Jurkat, Clone E6-1 (cell line): ENCODE data around the gene PLAAT2. TPM values are rescaled to one million over a fixed set of nuclear protein-coding genes. Genes with fewer than 3 reads are reported as not detected.
A peak's percentile ranks its signal among the peaks of the same experiment; 100 is the strongest.
"Not testable (repeated sequence)": the region's sequence is repeated elsewhere in the genome, so short reads cannot be mapped to it uniquely, and the experiment has no call there.

ENCODE experiments used
- DNase-seq: peaks from one replicate; pipeline ENCODE4 v3.0.0-alpha.2; 2011; ENCODE audit warnings: low read depth, low spot score
- H3K4me3 ChIP-seq: 2 replicates; pipeline ENCODE4 v1.5.1; 2011; ENCODE audit warnings: mild to moderate bottlenecking, low read length, control low read depth, moderate library complexity
- polyA plus RNA-seq: library from polyadenylated mRNA; unstranded; fragments of >200 nt; gene quantifications from one replicate; pipeline ENCODE4 v1.2.1, GENCODE V29; 2012; ENCODE audit warnings: missing spikeins; ENCODE audit not compliant: insufficient read length, insufficient read depth

The PLAAT2 gene
- not detected for polyA plus RNA-seq

DNA sequence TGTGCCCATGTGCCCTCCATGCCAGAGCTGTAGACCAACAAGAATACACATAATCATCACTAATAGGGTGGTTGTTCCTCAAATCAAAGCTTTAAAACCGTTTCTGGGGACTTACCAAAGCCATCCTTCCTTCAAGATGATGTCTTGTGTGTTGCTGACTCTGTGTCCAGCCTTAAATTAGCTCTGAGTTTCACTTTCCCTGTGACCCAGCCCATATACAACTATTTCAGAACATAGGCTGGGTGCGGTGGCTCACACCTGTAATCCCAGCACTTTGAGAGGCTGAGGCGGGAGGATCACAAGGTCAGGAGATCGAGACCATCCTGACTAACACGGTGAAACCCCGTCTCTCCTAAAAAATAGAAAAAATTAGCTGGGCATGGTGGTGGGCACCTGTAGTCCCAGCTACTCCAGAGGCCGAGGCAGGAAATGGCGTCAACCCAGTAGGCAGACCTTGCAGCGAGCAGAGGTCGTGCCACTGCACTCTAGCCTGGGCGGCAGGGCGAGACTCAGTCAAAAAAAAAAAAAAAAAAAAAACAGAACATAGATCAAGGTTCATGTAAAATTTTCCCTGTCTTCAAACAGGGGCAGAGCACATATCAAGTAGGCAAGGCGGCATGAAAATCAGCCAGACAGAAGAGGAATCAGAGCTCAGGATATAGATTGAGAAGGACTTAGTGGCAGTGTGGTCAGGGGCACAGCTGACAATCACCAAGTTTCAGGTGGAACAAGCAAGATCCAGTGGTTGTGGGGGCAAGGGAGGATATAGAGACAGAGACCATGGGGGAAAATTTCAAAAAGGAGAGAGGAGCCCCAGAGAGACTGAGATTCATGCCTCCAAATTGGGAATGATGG, at the start of gene PLAAT2:
Gene PLAAT2, minus strand, starts transcription at position 179 of the 855 bp plus-strand sequence. Its CDS starts 55 bp downstream, at position 124.
- DNase-seq, result no peak
- no peak within 1 kb of the TSS for H3K4me3 ChIP-seq

DNA sequence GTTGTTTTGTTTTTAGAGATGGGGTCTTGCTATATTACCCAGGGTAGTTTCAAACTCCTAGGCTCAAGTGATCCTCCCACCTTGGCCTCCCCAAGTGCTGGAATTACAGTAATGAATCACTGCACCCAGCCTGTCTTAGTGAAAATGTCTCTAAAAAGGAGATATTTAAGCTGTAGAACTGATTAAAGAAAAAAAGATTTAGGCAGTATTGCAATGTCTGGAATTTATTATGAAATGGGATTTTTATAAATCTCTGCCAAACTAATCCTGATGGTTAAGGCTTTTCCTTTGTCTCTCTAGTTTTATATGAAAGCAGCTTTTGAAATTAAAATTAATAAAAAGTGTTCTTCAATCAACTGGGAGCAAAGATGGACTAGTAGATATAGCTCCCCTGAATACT, 49.0 kb upstream of the PLAAT2 start:
- H3K4me3 ChIP-seq, result no peak overlapping the region
- no peak for DNase-seq

DNA sequence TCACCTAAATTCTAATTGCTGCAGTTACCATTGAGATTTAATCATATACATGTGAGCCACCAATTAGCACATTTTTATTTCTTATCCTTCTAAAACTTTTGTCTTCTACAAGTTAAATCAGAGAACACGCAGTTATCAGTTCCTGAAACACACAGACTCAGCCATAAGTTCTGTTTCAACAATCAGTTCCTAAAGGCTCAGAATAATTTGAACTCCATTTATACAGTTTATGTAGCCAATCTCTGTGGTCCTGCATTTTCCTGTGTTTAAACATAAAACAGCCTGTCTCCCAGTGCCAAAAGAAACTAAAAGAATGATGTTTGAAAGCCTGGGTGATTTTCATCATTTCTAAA, 48.2 kb upstream of the PLAAT2 start:
- no peak overlapping the region for H3K4me3 ChIP-seq
- DNase-seq, result no peak

DNA sequence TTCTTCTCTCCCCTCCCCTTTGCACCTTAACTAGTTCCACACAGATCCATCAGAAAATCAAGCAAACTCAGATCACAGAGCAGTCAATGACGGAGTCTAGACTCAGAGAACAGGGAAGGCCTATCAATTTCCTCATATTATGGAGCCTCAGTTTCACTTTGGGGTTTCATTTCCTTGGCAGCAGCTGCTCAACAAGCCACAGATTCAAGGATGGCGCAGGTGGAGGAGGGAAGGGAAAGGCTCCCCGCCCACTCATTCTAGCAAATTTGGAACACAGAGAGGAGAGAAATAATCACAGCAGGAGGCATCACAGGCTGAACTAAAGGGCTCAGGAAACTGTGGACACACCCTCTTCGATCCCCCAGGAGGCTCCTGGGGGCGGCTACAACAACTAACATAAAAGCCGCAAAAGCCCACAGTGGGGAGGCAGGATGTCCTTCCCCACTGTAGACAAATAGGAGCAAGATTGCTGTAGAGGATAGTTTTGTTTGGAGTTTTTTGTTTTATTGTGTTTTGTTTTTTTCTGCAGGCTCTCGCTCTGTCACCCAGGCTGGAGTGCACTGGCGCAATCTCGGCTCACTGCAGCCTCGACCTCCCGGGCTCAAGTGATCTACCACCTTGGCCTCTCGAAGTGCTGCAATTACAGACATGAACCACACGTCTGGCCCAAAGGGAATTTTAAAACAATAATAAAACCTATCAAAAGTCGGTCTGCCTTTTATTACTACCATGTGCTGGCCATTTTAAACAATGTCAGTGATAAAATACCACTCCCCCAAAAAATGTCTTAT, 47.6 kb upstream of the PLAAT2 start:
- no peak for DNase-seq
- H3K4me3 ChIP-seq, result no peak overlapping the region

DNA sequence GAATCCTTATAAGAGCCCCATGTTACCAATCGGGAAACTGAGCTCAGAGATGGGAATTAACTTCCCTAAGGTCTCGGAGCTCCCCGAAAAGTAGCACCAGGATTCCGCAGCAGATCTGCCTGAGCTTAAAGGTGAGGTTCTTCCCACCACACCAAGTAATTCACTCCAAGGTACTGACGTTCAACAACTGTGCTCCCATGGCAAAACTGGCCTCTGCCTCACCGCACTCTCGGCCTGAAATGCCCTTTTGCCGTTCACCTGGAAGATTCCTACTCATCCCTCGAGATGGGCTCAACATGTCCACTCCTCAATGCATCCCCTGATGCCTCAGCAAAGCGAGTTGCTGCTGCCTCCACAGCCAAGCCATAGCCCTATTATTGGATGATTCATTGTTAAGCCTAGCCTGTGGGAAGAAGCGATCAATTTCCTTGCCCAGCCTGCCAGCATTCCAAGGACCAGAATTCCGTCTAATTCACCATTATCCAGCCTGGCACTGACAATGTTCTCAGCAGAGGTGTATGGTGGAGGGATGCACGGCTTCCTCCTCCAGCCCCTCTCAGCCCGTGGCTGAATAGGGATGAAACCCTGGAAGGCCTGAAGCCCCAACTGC, 46.9 kb upstream of the PLAAT2 start:
- no peak overlapping the region for H3K4me3 ChIP-seq
- no peak for DNase-seq

DNA sequence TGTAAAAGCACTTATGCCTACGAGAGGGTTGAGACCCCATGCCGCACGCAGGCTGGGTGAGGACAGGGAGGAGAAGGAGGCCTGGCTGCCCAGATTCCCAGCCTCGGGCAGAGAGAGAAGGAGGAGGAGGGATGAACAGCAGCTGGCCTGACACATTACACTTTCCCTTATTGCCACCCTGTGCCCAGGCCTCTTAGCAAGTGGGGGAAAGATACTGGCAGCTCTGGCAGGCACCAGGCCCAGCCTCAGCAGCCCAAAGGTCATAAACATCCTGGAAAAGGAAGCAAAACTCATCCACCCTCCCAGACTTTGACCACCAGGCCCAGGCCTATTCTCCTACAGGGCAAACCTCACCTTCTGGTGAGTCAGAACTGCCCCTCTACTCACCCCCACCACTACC, 46.4 kb upstream of the PLAAT2 start:
- H3K4me3 ChIP-seq, result no peak overlapping the region
- no peak for DNase-seq

DNA sequence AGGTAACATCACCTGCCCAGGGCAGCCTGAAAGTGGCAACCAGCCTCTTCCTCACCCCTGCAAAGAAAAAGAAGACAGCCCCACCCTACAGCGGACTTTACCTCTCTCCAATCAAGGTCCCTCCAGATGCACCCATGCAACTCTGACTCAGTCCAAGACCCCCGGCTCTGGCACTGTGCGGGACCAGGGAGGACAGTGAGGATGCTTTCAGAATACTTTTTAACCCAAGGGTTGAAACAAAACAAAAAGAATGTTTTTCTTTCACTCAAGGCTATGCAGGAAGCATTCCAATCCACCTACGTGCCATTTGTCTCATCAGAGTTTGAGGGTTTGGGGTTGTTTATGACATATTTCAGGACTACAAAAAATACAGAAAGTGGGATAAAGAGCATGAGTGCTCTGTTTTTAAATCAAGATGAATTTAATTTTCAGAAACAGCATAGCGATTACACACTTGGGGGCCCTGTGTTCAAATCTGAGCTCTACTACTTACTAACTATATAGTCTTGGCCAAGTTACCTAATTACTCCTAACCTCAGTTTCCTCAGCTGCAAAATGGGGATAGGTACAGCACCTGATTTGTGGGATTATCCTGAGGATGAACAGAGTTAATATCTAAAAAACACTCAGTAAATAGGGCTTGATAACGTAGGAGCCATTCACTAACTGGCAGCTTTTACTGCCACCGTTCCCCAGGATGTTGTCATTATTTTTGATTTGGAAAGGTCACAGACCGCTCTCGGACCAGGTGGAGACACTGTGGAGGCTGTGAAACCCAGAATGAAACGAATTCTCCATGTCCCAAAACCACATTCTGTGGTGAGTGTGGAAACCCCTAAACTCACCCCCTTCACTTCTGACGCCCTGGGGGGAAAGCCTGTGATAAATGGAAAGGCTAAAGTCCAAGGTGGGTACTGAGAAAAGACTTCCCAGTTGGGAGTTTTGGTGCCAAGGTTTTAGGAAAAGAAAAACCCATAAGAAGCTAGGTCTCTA, 45.5 kb upstream of the PLAAT2 start:
- DNase-seq, result no peak
- no peak overlapping the region for H3K4me3 ChIP-seq

DNA sequence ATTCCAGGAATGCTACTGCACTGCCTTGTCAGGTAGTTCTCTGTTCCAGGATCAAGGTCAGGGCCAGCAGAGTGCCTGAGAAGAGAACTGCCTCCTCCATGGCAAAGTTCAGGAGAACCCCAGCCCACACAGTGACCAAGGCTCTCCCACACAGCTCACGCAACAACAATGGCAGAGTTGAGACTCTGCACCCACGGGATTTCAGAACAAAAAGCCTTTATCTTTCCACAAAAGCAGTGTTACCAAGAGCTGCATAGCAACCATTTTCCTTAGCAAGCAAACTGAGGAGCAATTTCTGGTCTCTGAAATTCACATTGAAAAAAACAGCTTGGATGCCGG, 40.0 kb upstream of the PLAAT2 start:
- H3K4me3 ChIP-seq, result no peak overlapping the region
- no peak for DNase-seq

DNA sequence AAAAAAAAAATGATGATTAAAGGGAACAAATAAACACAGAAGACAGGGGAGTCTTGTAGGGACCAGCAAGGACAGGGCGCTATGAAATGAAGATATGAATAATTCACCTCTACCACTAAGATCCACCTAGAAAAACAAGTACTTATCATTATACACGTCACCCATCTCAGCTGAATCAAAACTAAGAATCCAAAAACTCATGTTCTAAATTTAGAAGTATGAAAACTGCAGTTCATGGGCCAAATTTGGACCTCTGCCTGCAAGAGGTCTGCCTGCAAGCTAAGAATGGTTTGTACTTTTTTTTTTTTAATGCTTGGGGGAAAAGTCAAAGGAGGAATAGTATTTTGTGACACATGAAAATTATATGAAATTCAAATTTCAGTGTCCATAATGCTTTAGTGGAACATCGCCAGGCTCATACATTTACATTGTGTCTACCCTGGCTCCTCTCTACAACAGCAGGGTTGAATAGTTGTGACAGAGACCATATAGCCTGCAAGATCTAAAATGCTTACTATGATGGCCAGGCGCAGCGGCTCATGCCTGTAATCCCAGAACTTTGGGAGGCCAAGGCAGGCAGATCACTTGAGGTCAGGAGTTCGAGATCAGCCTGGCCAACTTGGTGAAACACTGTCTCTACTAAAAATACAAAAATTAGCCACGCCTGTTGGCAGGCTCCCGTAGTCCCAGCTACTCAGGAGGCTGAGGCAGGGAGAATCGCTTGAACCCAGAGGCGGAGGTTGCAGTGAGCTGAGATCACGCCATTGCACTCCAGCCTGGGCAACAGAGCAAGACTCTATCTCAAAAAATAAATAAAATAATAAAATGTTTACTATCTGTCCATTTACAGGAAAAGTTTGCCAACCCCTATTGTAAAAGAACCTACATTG, 39.4 kb upstream of the PLAAT2 start:
- not testable (repeated sequence) for H3K4me3 ChIP-seq, DNase-seq

DNA sequence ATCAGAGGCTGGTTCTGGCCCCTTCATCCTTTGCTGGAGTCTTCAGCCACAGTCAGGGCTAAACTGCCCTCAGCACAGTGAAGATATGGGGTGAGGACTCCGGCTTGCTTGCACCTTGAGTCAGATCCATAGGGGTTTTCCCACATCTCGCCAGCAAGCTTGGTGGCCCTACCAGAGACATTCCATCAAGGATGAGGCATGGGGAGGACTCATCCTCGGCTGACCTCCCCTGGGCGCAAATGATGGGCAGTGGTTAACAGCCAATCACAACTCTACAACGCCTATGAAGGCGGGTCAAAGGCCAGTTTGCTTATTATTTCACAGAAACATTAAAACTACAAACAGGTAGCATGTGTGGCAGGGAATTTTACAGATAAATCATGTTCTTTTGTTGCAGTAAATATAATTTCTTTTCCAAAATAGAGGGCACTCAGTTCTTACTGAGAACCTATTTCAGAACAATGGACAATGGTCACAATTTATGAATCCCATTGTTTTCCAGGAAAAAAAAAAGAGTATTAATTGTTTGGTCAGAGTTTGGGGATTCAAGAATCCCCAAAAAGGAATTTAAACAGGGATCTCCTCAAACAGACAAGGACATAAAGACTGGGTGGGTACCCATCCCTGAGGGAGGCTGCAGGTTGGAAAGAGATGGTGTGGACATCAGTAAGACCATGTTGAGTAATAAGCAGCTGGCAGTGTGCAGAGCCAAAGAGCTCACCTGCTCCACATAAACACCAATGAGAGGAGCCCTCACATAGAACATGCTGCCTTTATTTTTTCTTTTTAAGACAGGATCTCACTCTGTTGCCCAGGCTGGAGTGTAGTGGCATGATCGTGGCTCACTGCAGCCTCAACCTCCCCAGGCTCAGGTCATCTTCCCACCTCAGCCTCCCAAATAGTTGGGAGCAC, 36.3 kb upstream of the PLAAT2 start:
- H3K4me3 ChIP-seq, result no peak overlapping the region
- DNase-seq, result no peak

DNA sequence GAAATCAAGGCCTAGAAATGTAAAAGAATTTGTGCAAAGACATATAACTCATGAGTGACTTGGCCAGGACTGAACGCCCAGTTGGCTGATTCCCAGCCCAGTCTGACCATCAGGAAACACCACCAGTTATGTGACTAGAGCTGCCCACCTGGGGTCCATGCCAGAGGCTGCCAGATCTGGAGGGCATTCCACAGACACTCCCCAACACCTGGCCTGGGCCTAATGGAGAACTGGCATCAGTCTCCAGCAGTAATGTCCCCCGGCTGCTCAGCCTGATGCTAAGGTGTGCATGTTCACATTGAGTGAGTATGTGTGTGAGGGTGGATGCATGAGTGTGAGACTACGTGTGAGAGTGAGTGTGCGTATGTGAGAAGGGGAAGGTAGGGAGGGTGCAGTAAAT, 35.4 kb upstream of the PLAAT2 start:
- no peak overlapping the region for H3K4me3 ChIP-seq
- DNase-seq, result no peak

DNA sequence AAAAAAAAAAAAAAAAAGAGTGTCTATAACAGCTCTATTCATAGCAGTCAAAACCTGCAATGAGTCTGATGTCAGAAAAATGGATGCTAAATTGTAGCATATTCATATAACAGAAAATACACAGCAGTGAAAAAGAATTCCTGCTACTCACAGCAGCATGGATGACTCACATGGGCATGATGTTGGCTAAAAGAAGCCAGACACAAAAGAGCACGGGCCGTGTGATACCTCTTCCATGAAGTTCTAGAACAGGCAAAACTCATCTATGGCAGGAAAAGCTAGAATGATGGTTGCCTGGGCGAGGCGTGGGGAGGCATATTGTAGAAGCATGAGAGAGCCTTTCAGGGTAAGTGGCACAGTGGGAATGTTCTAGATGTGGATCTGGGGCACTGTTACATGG, 32.1 kb upstream of the PLAAT2 start:
- no peak overlapping the region for H3K4me3 ChIP-seq
- no peak for DNase-seq

DNA sequence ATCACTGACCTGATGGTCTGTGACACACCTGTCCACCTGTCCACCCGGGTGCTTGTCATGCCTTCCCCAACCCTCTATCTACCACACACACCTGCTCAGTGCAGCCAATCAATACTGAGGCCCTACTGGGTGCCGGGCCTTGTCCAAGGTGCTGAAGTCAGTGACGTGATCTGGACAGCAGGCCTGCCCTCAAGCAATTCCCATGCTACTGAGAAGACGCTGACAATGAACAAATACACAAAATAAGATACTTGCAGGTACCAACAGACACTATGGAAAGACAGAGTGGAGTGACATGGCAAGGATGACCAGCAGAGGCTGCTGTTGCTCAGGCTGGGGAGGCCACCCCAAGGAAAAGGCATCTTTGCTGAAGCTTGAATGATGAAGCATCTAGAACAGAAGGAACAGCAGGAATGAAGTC, 29.8 kb upstream of the PLAAT2 start:
- no peak overlapping the region for H3K4me3 ChIP-seq
- DNase-seq, result peak; percentile 23

DNA sequence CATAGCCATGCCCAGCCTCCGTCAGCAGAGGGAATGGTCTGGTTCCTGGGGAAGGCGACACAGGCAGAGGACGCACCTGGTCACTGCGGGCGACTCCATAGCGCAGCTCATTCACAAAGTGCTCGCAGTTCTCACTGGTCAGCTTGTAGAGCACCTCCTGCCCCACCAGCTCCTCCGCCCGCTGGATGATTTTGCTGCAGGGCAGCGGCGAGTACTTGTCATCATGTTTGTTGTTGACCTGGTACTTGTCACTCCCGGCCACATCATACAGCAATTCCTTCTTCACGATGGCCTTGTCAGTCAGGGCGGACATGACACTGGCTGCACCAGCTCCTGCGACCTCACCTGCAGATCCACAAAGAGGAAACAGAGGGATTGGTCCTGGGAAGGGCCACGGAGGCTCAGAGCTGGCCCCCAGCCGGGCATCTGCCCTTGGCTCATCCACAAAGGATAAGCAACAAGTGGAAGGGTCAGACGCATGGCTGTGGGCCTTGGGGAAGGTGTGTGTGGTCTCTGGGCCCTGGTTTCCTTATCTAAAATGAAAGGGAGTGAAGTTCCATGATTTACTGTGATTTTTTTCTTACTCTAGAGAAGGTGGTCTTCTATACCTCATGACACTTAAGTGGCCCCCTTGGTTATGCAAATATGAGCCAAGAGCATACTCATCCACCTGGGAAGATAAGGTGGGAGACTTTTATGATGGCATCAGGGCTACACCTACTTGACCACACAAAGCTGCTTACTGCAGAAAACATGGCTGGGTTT, 27.0 kb upstream of the PLAAT2 start:
- no peak for DNase-seq
- no peak overlapping the region for H3K4me3 ChIP-seq

DNA sequence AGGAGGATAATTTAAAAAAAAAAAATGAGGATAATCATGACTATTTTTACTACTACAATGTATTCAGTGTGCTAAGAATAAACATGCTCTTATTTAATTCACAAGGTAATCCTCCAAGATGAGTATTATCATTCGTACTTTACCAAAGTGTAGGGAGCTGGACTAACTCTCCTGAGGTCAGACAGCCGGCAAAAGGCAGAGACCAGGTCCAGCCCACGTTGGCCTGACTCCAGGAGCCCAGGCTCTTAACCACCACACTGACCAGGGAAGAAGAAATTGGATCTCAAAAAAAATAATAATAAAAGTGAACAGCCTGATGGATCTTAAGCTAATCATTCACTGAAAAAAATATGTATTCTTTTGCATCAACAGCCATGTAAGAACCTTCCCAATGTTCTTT, 25.8 kb upstream of the PLAAT2 start:
- no peak overlapping the region for H3K4me3 ChIP-seq
- no peak for DNase-seq

DNA sequence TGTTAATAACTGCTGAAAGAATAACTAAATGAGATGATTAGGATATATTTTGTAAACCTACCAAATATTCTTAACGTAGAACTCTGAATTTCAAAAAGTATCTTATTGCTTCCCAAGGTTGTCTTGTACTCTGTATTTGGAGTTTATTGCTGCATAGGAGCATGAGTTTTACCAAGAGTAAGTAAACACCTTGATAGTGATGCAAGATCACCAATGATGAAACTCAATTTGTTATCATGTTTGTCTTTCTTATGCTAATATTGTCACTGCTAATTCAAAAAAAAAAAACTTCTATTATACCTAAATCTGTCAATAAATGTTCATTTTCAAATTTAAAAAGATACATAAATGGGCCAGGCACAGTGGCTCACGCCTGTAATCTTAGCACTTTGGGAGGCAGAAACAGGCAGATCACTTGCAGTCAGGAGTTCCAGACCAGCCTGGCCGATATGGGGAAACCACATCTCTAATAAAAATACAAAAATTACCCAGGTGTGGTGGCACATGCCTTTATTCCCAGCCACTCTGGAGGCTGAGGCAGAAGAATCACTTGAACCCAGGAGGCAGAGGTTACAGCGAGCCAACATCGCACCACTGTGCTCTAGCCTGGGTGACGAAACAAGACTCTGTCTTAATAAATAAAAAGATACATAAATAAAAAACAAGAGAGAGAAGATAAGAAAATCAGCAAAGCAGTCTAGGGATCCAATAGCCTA, 23.4 kb upstream of the PLAAT2 start:
- H3K4me3 ChIP-seq, result no peak overlapping the region
- no peak for DNase-seq
